ENCODE data around the gene APBA2.

The APBA2 gene

DNA sequence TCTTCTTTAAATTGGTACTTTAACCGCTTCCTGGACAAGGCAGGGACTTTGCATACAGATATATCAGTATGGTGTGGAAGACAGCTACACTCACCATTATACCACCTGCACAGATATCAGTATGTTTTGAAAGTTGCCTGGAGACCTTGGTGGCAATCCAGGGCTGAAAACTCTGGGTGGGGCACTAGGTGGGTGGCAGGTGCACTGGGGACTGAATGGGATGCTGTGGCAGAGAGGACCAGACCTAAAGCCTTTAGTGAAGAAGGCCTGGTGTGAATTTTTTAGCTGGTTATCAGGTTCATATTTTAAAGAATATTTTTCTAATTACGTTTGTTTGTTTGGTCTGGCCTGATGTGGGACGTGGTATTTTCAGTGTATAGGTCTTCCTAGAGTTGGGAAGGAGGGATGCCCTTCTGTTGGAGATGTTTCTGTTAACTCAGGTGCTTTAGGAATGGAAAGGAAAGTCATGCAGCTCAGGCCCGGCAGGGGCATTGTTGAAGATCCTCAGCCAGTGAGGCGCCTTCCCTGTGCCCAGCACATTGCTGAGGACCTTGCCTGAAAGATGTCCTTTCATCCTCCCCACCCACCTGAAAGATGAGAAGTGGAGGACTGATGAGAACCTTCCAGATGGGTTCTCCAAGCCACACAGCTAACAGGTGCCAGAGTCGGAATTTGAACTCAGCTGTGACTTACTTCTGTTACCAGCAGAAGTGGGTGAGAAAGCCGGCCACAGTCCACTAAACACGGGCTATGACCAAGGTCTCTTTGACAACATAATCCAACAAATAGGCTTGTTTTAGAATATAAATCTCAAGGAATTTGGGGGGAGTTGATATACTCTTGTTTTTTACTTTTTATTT lies 77.3 kb downstream of the APBA2 start:
- no peak for DNase-seq

GRCh38 chr15:28963711-28964081 lies 77.9 kb downstream of the APBA2 start:
- no peak for DNase-seq

DNA sequence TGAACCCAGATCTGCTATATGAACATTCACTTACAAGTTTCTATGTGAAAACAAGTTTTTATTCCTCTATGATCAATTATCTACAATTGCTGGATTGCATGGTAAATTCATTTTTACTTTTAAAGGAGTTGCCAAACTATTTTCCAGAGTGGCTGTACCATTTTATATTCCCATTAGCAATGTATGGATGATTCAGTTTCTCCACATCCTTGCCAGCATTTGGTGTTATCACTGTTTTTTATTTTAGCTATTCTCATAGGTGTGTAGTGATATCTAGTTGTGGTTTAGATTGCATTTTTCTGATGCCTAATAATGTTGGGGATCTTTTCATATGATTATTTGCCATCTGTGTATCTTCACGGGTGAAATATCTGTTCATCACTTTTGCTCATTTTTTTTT lies 78.3 kb downstream of the APBA2 start:
- no peak for DNase-seq

DNA sequence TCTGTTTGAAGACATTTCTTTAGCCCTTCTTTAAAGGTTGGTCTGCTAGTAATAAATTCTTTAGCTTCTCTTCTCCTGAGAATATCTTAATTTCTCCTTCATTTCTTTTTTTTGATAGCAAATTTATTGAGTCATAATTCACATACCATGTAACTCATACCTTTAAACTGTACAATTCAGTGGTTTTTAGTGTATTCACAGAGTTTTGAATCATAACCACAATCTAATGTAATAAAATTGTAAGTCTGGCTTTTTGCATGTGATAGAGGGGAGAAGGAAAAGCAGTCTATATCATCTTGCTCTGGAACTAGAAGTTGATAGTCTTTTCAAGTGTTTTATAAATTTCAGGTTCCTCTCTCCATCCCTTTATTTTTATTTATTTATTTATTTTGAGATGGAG lies 81.3 kb downstream of the APBA2 start:
- DNase-seq, result no peak

DNA sequence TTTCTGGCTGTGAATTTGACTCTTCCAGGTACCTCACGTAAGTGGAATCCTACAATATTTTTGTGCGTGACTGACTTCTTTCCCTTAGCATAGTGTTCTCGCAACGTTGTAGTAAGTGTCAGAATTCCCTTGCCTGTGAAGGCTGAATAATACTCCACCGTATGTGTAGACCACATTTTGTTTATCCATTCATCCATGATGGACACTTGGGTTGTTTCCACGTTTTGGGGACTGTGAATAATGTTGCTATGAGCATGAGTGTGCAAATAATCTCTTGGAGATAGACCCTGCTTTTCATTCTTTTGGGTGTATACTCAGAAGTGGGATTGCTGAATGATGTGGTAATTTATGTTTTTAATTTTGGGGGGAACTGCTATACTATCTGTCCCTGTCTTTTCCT lies 82.2 kb downstream of the APBA2 start:
- DNase-seq, result no peak

GRCh38 chr15:28969511-28970085 lies 83.8 kb downstream of the APBA2 start:
- no peak for DNase-seq

- no peak for DNase-seq
These were observed 88.4 kb downstream of the APBA2 start for GRCh38 chr15:28974142-28974541.

DNA sequence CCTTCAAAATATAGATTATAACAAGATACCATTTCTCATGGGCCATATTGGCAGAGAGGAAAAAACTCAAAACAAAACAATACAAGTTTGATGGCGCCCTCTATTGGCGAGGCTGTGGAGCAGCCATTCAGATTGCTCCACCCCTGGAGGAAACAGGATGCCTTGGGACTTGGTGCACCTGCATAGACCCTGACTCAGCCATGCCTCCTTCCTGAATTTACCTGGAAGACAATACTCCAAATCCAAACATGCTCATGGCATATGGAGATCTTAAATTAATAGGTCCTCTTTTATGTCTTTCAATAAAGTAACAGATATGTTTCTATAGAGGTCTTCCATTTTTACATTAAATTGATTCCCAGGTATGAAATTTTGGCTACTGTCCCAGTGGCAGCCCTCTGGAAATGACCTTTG lies 90.0 kb downstream of the APBA2 start:
- DNase-seq, result peak; percentile 55 to 80

DNA sequence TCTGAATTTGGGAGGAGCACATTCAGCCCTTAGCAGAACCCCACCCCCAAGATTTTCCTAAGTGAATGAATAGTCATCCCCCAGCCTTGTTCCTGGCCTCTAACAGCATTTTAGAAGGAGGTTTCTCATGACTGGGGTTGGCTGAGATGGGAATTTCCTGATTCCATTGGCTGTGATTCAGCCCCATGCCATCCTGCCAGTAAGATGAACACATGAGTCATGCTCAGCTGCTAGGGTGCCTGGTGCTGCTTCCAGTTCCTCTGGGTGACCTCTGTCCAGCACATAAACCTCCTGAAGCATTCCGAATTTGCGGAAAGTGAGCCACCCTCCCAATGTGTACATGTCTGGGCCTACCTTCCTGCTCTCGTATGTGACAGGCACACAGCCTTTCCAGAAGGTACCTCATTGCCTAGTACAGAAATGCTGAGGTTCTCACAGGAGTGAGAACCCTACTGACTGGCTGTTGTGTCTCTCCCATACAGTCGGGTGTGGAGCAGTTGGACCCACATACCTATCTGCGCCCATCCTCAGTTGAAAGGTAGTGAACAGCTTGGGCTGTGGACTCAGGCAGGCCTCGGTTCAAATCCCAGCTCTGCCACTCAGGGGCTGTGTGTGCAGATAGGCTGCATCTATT lies 91.7 kb downstream of the APBA2 start:
- no peak for DNase-seq

- no peak for DNase-seq
These were observed 92.2 kb downstream of the APBA2 start for GRCh38 chr15:28978011-28978378.

GRCh38 chr15:28978661-28979060 lies 92.9 kb downstream of the APBA2 start:
- no peak for DNase-seq

GRCh38 chr15:28979208-28979841 lies 93.6 kb downstream of the APBA2 start:
- no peak for DNase-seq

DNA sequence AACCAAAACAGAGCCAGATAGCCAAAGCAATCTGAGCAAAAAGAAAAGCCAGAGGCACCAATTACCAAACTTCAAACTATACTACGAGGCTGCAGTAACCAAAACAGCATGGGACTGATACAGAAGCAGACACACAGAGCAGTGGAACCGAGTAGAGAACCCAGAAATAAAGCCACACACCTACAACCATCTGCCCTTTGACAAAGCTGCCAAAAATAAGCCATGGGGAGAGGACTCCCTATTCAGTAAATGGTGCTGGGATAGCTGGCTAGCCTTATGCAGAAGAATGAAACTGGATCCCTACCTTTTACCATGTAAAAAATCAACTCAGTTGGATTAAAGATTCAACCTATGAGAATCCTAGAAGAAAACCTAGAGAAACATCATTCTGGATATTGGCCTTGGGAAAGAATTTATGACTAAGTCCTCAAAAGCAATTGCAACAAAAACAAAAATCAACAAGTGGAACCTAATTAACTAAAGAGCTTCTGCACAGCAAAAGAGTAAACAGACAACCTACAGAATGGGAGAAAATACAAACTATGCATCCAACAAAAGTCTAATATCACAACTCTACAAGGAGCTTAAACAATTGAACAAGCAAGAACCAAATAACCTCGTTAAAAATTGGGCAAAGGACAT lies 95.1 kb downstream of the APBA2 start:
- no peak for DNase-seq

DNA sequence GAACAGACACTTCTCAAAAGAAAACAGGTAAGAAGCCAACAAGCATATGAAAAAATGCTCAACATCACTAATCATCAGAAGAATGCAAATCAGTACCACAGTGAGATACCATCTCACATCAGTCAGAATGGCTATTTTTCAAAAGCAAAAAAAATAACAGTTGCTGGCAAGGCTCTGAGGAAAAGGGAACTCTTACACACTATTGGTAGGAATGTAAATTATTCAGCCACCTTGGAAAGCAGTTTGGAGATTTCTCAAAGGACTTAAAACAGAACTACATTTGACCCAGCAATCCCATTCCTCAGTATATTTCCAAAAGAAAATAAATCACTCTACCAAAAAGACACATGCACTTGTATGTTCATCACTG lies 95.6 kb downstream of the APBA2 start:
- DNase-seq, result no peak

DNA sequence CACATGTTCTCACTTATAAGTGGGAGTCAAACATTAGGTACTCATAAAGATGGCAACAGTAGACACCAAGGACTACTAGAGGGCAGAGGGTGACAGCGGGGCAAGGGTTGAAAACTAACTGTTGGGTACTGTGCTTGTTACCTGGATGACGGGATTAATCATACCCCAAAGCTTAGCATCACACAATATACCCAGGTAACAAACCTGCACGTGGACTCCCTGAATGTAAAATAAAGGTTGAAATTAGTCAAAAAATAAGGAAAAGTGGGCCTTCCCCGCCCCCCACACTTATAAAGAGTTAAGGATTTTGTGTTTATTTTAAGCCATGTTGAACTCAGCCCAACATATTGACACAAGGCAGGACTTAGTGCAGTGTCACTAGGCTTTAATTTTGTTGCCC lies 96.1 kb downstream of the APBA2 start:
- no peak for DNase-seq

DNA sequence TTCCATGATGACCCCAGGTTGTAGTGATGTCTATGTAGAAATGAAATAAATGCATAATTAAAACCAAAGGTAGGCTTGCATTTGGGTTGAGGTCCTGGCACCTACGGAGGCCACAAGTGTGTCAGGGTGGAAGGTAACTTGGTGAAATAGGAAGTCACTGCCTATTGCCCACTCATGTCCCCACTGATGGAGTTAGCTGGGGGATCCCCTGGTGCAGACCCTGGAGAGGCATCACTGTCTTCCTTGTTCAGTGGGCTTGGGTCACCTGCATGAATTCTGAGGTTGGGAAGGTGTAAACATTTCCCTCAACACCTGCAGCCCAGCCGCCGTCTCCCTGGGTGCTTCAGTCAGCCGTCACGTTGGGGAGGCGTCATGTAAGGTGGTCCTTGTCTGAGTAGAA lies 97.1 kb downstream of the APBA2 start:
- no peak for DNase-seq

DNA sequence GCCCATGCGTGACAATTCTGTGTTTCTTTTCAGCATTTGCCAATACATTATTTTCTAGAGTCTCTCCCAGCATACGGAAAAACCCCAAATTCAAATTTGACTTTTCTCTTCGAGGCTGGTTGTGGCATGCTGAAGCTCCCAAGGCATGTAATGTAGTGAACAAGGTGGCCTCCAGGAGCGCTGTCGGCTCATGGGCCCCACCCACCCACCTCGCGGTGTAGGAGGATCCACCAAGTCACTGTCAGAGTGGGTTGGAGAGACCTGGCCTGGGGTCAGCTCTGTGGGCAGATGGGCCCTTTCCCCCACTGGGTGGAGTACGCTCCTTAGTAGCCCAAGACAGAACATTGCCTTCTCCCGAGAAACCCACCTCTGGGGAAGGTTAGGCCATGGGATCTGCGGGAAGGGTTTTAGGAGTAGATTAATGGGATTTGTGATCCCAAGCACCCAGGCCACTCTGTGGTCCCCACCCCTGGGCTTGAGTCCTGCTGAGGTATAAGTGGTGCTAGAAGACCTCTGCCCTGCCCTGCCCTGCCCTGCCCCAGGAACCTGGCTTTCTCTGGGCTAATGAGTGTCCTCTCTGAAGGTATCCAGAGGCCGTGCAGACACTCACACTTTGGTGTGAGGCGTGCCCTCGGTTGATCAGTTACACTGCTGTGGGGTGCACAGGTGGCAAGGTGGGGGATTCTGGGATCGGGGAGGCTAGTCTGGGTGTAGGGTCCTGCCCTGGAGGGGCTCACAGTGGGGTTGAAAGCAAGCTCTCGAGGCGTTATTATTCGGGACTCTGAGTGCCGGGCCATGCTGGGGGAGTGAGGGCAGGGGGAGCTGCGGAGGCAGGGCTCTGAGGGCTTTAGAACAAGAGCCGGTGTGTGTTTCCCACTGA lies 97.9 kb downstream of the APBA2 start:
- no peak for DNase-seq

- no peak for DNase-seq
These were observed 98.9 kb downstream of the APBA2 start for GRCh38 chr15:28984421-28985315.

DNA sequence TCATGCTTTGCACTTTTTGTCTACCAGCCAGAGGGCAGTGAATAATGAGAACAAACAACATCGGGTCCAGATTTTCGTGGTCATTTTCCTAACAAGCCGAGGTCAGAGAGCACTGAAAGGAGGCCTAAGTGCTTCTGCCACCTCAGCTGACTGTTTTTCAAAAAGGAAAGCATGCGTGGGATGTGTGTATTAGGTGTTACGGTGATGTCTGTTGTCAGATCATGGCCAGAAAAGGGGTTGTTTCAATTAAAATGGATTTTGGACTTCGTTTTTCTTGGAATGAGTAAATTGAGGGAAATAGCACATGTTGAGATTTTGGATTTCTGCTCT lies 99.5 kb downstream of the APBA2 start:
- no peak for DNase-seq

DNA sequence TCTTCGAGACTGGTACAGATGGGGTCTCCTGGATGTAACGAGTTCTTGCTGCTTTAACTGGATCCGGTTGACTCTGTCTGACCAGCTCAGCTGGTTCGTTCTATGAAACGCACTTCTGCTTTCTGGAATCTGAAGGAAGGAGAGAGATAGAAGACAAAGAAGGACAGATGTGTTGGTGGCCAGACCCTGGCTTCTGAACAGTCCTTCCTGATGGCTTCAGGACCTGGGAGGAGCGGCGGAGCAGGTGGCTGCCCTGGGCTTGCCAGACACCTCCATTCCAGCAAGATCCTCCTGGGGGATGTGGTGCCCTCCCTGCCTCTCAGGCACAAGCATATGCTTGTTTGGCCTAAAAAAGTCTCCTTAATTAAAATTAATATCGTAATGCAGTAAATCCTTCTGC lies 99.9 kb downstream of the APBA2 start:
- no peak for DNase-seq

- no peak for DNase-seq
These were observed 100.3 kb downstream of the APBA2 start for GRCh38 chr15:28986108-28986507.

DNA sequence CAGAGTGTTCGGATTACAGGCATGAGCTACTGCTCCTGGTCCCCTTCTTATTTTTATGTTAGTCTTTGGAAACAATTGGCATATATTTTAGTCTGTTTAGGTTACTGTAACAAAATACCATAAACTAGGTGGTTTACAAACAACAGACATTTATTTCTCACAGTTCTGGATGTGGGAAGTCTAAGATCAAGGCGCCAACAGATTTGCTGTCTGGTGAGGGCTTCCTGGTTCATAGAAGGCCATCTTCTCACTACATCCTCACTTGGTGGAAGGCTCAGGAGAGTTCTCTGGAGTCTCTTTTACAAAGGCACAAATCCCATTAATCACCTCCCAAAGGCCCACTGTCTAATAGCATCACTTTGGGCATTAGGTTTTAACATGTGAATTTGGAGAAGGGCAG lies 101.0 kb downstream of the APBA2 start:
- no peak for DNase-seq

Measured in Kasumi-1 (cell line).